ENCODE results near the gene ZNF275.

GRCh38 chrX:153340111-153340510, 6.2 kb downstream of the ZNF275 start:
- TF ChIP-seq POLR2A (IDR thresholded peaks at IDR 0.05) (no peak), CTCF (IDR thresholded peaks at IDR 0.05) (no peak), POLR2AphosphoS5 (IDR thresholded peaks at IDR 0.05; ENCODE audit: insufficient read depth in 1 of 2, low read depth in 1 of 2) (no peak)
